Measurements from ENCODE around the gene GRP. TPM values are rescaled to one million over a fixed set of nuclear protein-coding genes. Genes with fewer than 3 reads are reported as not detected.

Gene GRP
- total RNA-seq, 2 experiments from 2014 or later: not detected

GRCh38 chr18:59272891-59273758 lies 53.2 kb downstream of the GRP start, which contains the start of gene RAX:
Gene RAX (minus strand): TSS chr18:59273454. CDS start chr18:59273206, 248 bp downstream.
- H3K4me1 Mint-ChIP-seq: peaks cover 24% of the 10 kb centered on the region
- ChIA-PET CTCF (interaction anchor here (1.4 to 1.6 kb wide), 2 partner anchors 10 to 53 kb away, joined by 3 to 4 read pairs; partner anchors contain the start of gene GRP), POLR2A (no interaction called here)
- no peaks in the 10 kb centered on the region for H3K36me3 Mint-ChIP-seq (ENCODE audit: low read depth)
- H3K27me3 Mint-ChIP-seq: peaks cover 80% of the 10 kb centered on the region
- H3K9me3 Mint-ChIP-seq: no peaks in the 10 kb centered on the region
- peak within 1 kb of the TSS; percentile 46 for H3K27ac Mint-ChIP-seq
- DNase-seq: no peak
- peak within 1 kb of the TSS; percentile 16 for H3K4me3 Mint-ChIP-seq

GRCh38 chr18:59273759-59274532 lies 54.0 kb downstream of the GRP start:
- DNase-seq: no peak
- H3K27me3 Mint-ChIP-seq: peaks cover 80% of the 10 kb centered on the region
- peak overlapping the region; percentile 46 for H3K27ac Mint-ChIP-seq
- POLR2A ChIA-PET: no interaction called here
- no peak overlapping the region for H3K4me3 Mint-ChIP-seq
- no peaks in the 10 kb centered on the region for H3K9me3 Mint-ChIP-seq
- peaks cover 16% of the 10 kb centered on the region for H3K4me1 Mint-ChIP-seq
- CTCF ChIA-PET: interaction anchor here (1.4 kb wide), 1 partner anchor 54 kb away, joined by 3 read pairs; the partner anchor contains the start of gene GRP
- H3K36me3 Mint-ChIP-seq (ENCODE audit: low read depth): no peaks in the 10 kb centered on the region

- Mint-ChIP-seq H3K9me3 (no peaks in the 10 kb centered on the region), H3K36me3 (ENCODE audit: low read depth) (no peaks in the 10 kb centered on the region), H3K27me3 (peaks cover 80% of the 10 kb centered on the region), H3K27ac (peak overlapping the region; percentile 37), H3K4me3 (no peak overlapping the region), H3K4me1 (peaks cover 14% of the 10 kb centered on the region)
- DNase-seq: no peak
- POLR2A ChIA-PET: no interaction called here
- CTCF ChIA-PET: no interaction called here
Measured at GRCh38 chr18:59274533-59274928, 54.6 kb downstream of the GRP start.

GRCh38 chr18:59275406-59275949 lies 55.5 kb downstream of the GRP start:
- DNase-seq: no peak
- no peaks in the 10 kb centered on the region for H3K36me3 Mint-ChIP-seq (ENCODE audit: low read depth)
- peaks cover 10% of the 10 kb centered on the region for H3K4me1 Mint-ChIP-seq
- no peaks in the 10 kb centered on the region for H3K9me3 Mint-ChIP-seq
- H3K27me3 Mint-ChIP-seq: peaks cover 78% of the 10 kb centered on the region
- ChIA-PET CTCF (interaction anchor here (0.7 to 2.2 kb wide), 2 partner anchors 8 to 26 kb away, joined by 3 to 11 read pairs; no protein-coding TSS in a partner anchor), POLR2A (no interaction called here)
- no peak overlapping the region for H3K27ac Mint-ChIP-seq
- H3K4me3 Mint-ChIP-seq: no peak overlapping the region

GRCh38 chr18:59276047-59276446 lies 56.1 kb downstream of the GRP start:
- CTCF ChIA-PET: interaction anchor here (0.7 to 2.2 kb wide), 3 partner anchors 9 to 27 kb away, joined by 3 to 11 read pairs (median 3); no protein-coding TSS in a partner anchor

GRCh38 chr18:59278793-59279192 lies 58.8 kb downstream of the GRP start:
- no peaks in the 10 kb centered on the region for H3K36me3 Mint-ChIP-seq (ENCODE audit: low read depth)
- CTCF ChIA-PET: interaction anchor here (0.6 to 1.8 kb wide), 2 partner anchors 21 to 103 kb away, joined by 4 to 5 read pairs; no protein-coding TSS in a partner anchor
- no peak overlapping the region for H3K27ac Mint-ChIP-seq
- peaks cover 3% of the 10 kb centered on the region for H3K4me1 Mint-ChIP-seq
- H3K27me3 Mint-ChIP-seq: peaks cover 66% of the 10 kb centered on the region
- H3K4me3 Mint-ChIP-seq: no peak overlapping the region
- POLR2A ChIA-PET: no interaction called here
- no peak for DNase-seq
- H3K9me3 Mint-ChIP-seq: no peaks in the 10 kb centered on the region

More at GRCh38 chr18:59276047-59276446, 56.1 kb downstream of the GRP start:
- DNase-seq: no peak
- H3K27me3 Mint-ChIP-seq: peaks cover 78% of the 10 kb centered on the region
- H3K36me3 Mint-ChIP-seq (ENCODE audit: low read depth): no peaks in the 10 kb centered on the region
- H3K4me3 Mint-ChIP-seq: no peak overlapping the region
- H3K27ac Mint-ChIP-seq: no peak overlapping the region
- POLR2A ChIA-PET: no interaction called here
- H3K4me1 Mint-ChIP-seq: peaks cover 10% of the 10 kb centered on the region
- H3K9me3 Mint-ChIP-seq: no peaks in the 10 kb centered on the region

- Mint-ChIP-seq H3K4me1 (peaks cover 2% of the 10 kb centered on the region), H3K27me3 (peaks cover 64% of the 10 kb centered on the region), H3K36me3 (ENCODE audit: low read depth) (no peaks in the 10 kb centered on the region), H3K4me3 (no peak overlapping the region), H3K9me3 (no peaks in the 10 kb centered on the region), H3K27ac (no peak overlapping the region)
- ChIA-PET POLR2A (no interaction called here), CTCF (interaction anchor here (1.8 kb wide), 1 partner anchor 21 kb away, joined by 4 read pairs; no protein-coding TSS in a partner anchor)
- DNase-seq: no peak
Measured at GRCh38 chr18:59279193-59279592, 59.2 kb downstream of the GRP start.

GRCh38 chr18:59279722-59280121 lies 59.8 kb downstream of the GRP start:
- DNase-seq: no peak
- CTCF ChIA-PET: no interaction called here
- H3K36me3 Mint-ChIP-seq (ENCODE audit: low read depth): no peaks in the 10 kb centered on the region
- H3K4me3 Mint-ChIP-seq: no peak overlapping the region
- POLR2A ChIA-PET: no interaction called here
- peaks cover 63% of the 10 kb centered on the region for H3K27me3 Mint-ChIP-seq
- no peaks in the 10 kb centered on the region for H3K9me3 Mint-ChIP-seq
- no peaks in the 10 kb centered on the region for H3K4me1 Mint-ChIP-seq
- no peak overlapping the region for H3K27ac Mint-ChIP-seq

Other genes starting within 250 kb of the GRP start
- 10 to 100 TPM; 63.3 to 64.1 TPM for gene SEC11C, start 80.3 kb upstream of the GRP start, total RNA-seq
- not detected for gene RAX, start 53.3 kb downstream of the GRP start, total RNA-seq
- not detected for gene CPLX4, start 98.5 kb downstream of the GRP start, total RNA-seq
- 10 to 100 TPM; 52.8 to 55.4 TPM for gene LMAN1, start 139.1 kb downstream of the GRP start, total RNA-seq